DMS114 treated with DMSO at 0.1 percent for 48 hours (cell line): Measurements from ENCODE around the gene BCL2L11.

ENCODE experiments used
- DNase-seq: peaks from one replicate; lab custom pipeline; 2025; ENCODE audit not compliant: unreplicated experiment; lab: John Stamatoyannopoulos, UW

Gene BCL2L11

GRCh38 chr2:111117598-111118480 lies 2.9 kb upstream of the BCL2L11 start:
- no peak for DNase-seq

- no peak for DNase-seq
Measured at GRCh38 chr2:111118481-111118980, 2.2 kb upstream of the BCL2L11 start.

- DNase-seq = no peak
Measured at GRCh38 chr2:111118981-111119821, 1.5 kb upstream of the BCL2L11 start.

- DNase-seq = no peak
Measured at GRCh38 chr2:111119822-111120252, 877 bp upstream of the BCL2L11 start.

- DNase-seq = no peak
Measured at GRCh38 chr2:111121028-111121827, 514 bp downstream of the BCL2L11 start.

GRCh38 chr2:111121828-111122630 lies 1.3 kb downstream of the BCL2L11 start:
- DNase-seq = peak; percentile 13

- peak; percentile 22 for DNase-seq
Measured at GRCh38 chr2:111122631-111123421, 2.1 kb downstream of the BCL2L11 start.

- DNase-seq = no peak
Measured at GRCh38 chr2:111123751-111124150, 3.0 kb downstream of the BCL2L11 start.

GRCh38 chr2:111126581-111126980 lies 5.9 kb downstream of the BCL2L11 start:
- DNase-seq = no peak

GRCh38 chr2:111127351-111127750 lies 6.6 kb downstream of the BCL2L11 start:
- DNase-seq = no peak

GRCh38 chr2:111128096-111128495 lies 7.4 kb downstream of the BCL2L11 start:
- DNase-seq = no peak

GRCh38 chr2:111133603-111134002 lies 12.9 kb downstream of the BCL2L11 start:
- no peak for DNase-seq

- no peak for DNase-seq
Measured at GRCh38 chr2:111134055-111134454, 13.3 kb downstream of the BCL2L11 start.

GRCh38 chr2:111135237-111135909 lies 14.7 kb downstream of the BCL2L11 start:
- DNase-seq = no peak

- no peak for DNase-seq
Measured at GRCh38 chr2:111135910-111136297, 15.2 kb downstream of the BCL2L11 start.

- DNase-seq = no peak
Measured at GRCh38 chr2:111138839-111139238, 18.1 kb downstream of the BCL2L11 start.

- no peak for DNase-seq
Measured at GRCh38 chr2:111139637-111140317, 19.1 kb downstream of the BCL2L11 start.

GRCh38 chr2:111140815-111141214 lies 20.1 kb downstream of the BCL2L11 start:
- DNase-seq = no peak
